ENCODE measurements around the gene CCDC86.

Gene CCDC86

DNA sequence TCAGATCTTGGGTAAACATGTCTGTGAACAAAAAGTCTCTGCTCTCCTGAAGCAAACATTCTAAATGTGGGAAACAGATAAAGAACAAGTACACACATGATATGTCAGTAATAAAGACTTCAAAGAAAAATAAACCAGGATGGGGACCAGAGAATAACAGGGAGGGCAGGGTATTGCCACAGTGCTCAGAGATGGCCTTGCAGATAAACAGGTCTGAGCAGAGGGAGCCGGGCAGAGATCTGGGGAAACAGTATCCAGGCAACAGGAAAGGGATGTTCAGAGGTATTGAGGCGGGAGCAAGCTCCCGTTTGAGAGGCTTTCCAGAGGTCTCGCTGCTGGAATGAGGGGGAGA is 2.9 kb downstream of the CCDC86 start:
- Histone ChIP-seq H3K9me3 (ENCODE audit: control insufficient read depth in 2 of 2, low read length in 2 of 2) (no peaks in the 10 kb centered on the region), H3K4me1 (ENCODE audit: control insufficient read depth, insufficient read depth, low read length) (peaks cover 35% of the 10 kb centered on the region), H3K4me3 (ENCODE audit: low read length in 2 of 2) (no peak overlapping the region), H3K27me3 (ENCODE audit: control insufficient read depth in 1 of 2, insufficient read depth in 2 of 2, low read length in 2 of 2) (no peaks in the 10 kb centered on the region), H3K27ac (ENCODE audit: low read length) (no peak overlapping the region), H3K36me3 (ENCODE audit: control insufficient read depth in 2 of 2, insufficient read depth in 2 of 2, low read length in 2 of 2) (peaks cover 0 to 18% of the 10 kb centered on the region in 2 donors), H3K9ac (ENCODE audit: low read length in 2 of 2) (peak overlapping the region; percentile 9 to 29)

DNA sequence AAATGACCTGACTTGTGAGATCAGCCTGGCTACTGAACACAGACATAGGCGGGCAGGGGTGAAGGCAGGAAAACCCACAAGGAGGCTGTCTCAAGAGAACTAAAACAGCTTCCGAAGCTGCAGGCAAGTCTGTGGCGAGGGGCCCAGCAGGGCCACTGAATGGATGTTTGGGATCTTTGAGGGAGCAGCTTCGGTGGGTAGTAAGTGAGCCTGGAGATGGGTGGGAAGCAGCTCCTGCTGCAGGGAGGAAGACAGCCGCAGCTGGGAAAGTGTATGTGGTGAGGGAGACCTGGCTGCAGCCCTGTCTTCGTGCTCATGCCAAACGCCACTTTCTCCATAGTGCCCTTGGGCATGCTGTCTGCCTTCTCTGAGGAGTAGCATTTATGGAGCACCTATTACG is 3.4 kb downstream of the CCDC86 start:
- H3K9ac ChIP-seq (ENCODE audit: low read length in 2 of 2): peak overlapping the region in 1 of 2 donors; percentile 29
- no peak overlapping the region for H3K27ac ChIP-seq (ENCODE audit: low read length)
- no peaks in the 10 kb centered on the region for H3K9me3 ChIP-seq (ENCODE audit: control insufficient read depth in 2 of 2, low read length in 2 of 2)
- no peak overlapping the region for H3K4me3 ChIP-seq (ENCODE audit: low read length in 2 of 2)
- H3K36me3 ChIP-seq (ENCODE audit: control insufficient read depth in 2 of 2, insufficient read depth in 2 of 2, low read length in 2 of 2): peaks cover under 1 to 23% of the 10 kb centered on the region in 2 donors
- H3K27me3 ChIP-seq (ENCODE audit: control insufficient read depth in 1 of 2, insufficient read depth in 2 of 2, low read length in 2 of 2): no peaks in the 10 kb centered on the region
- peaks cover 35% of the 10 kb centered on the region for H3K4me1 ChIP-seq (ENCODE audit: control insufficient read depth, insufficient read depth, low read length)

DNA sequence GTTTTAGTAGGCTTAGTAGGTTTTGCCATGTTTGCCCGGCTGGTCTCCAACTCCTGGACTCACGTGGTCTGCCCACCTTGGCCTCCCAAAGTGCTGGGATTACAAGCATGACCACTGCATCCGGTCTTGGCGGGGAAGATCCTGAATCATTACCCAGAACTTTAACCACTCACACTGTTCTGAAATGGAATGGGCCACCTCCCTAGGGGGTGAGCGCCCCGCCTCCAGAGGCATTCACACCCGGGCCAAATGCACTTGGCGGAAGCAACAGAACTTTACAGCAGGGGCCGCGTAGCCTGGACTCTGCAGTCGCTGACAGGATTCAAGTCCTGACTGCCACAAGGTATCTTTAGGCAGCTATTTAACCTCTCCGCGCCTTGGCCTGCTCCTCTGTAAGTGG is 5.4 kb downstream of the CCDC86 start:
- H3K36me3 ChIP-seq (ENCODE audit: control insufficient read depth in 2 of 2, insufficient read depth in 2 of 2, low read length in 2 of 2): peaks cover 8 to 38% of the 10 kb centered on the region in 2 donors
- H3K9me3 ChIP-seq (ENCODE audit: control insufficient read depth in 2 of 2, low read length in 2 of 2): no peaks in the 10 kb centered on the region
- no peak overlapping the region for H3K4me3 ChIP-seq (ENCODE audit: low read length in 2 of 2)
- no peaks in the 10 kb centered on the region for H3K27me3 ChIP-seq (ENCODE audit: control insufficient read depth in 1 of 2, insufficient read depth in 2 of 2, low read length in 2 of 2)
- H3K4me1 ChIP-seq (ENCODE audit: control insufficient read depth, insufficient read depth, low read length): peaks cover 20% of the 10 kb centered on the region
- H3K9ac ChIP-seq (ENCODE audit: low read length in 2 of 2): no peak overlapping the region
- no peak overlapping the region for H3K27ac ChIP-seq (ENCODE audit: low read length)

DNA sequence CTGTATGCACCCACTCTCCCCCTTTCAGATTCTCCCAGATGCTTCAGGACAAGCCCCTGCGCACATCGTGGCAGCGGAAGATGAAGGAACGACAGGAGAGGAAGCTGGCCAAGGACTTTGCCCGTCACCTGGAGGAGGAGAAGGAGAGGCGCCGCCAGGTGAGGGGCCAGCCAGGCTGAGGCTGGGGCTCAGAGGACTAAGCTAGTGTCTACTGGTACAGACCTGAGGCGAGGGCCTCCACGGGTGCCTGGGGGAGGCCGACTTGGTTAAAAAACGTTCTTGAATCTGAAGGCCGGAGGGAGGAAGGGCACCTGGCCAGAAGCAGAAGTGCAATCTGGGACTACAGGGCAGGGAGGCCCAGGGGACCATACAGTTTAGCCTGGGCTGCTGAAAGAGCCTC is 6.0 kb downstream of the CCDC86 start:
- Histone ChIP-seq H3K9me3 (ENCODE audit: control insufficient read depth in 2 of 2, low read length in 2 of 2) (no peaks in the 10 kb centered on the region), H3K4me1 (ENCODE audit: control insufficient read depth, insufficient read depth, low read length) (peaks cover 19% of the 10 kb centered on the region), H3K27ac (ENCODE audit: low read length) (no peak overlapping the region), H3K9ac (ENCODE audit: low read length in 2 of 2) (no peak overlapping the region), H3K27me3 (ENCODE audit: control insufficient read depth in 1 of 2, insufficient read depth in 2 of 2, low read length in 2 of 2) (no peaks in the 10 kb centered on the region), H3K36me3 (ENCODE audit: control insufficient read depth in 2 of 2, insufficient read depth in 2 of 2, low read length in 2 of 2) (peaks cover 8 to 38% of the 10 kb centered on the region in 2 donors), H3K4me3 (ENCODE audit: low read length in 2 of 2) (no peak overlapping the region)

DNA sequence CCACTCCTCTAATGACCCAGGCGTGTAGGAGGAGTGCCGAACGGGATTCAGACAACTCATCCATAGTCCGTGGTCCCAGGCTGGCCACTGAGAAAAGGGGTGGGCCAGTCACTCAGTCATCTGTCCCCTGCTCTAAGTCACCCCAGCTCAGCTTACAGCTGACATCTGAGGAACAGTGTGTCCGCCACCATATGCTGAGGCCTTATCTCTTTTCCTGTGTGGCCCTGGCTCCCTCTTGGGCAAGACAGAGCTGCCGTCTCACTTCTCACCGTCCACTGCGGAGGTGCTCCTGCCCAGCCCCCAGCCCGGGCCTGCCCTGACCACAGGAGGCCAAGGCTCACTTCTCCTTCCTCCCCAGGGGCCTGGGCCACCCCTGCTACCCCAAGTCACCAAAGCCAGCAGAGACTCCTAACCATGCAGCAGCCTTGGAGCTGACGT is 6.8 kb downstream of the CCDC86 start:
- H3K36me3 ChIP-seq (ENCODE audit: control insufficient read depth in 2 of 2, insufficient read depth in 2 of 2, low read length in 2 of 2): peaks cover 8 to 38% of the 10 kb centered on the region in 2 donors
- H3K9me3 ChIP-seq (ENCODE audit: control insufficient read depth in 2 of 2, low read length in 2 of 2): no peaks in the 10 kb centered on the region
- no peaks in the 10 kb centered on the region for H3K27me3 ChIP-seq (ENCODE audit: control insufficient read depth in 1 of 2, insufficient read depth in 2 of 2, low read length in 2 of 2)
- no peak overlapping the region for H3K4me3 ChIP-seq (ENCODE audit: low read length in 2 of 2)
- H3K4me1 ChIP-seq (ENCODE audit: control insufficient read depth, insufficient read depth, low read length): peaks cover 13% of the 10 kb centered on the region
- no peak overlapping the region for H3K9ac ChIP-seq (ENCODE audit: low read length in 2 of 2)
- no peak overlapping the region for H3K27ac ChIP-seq (ENCODE audit: low read length)

DNA sequence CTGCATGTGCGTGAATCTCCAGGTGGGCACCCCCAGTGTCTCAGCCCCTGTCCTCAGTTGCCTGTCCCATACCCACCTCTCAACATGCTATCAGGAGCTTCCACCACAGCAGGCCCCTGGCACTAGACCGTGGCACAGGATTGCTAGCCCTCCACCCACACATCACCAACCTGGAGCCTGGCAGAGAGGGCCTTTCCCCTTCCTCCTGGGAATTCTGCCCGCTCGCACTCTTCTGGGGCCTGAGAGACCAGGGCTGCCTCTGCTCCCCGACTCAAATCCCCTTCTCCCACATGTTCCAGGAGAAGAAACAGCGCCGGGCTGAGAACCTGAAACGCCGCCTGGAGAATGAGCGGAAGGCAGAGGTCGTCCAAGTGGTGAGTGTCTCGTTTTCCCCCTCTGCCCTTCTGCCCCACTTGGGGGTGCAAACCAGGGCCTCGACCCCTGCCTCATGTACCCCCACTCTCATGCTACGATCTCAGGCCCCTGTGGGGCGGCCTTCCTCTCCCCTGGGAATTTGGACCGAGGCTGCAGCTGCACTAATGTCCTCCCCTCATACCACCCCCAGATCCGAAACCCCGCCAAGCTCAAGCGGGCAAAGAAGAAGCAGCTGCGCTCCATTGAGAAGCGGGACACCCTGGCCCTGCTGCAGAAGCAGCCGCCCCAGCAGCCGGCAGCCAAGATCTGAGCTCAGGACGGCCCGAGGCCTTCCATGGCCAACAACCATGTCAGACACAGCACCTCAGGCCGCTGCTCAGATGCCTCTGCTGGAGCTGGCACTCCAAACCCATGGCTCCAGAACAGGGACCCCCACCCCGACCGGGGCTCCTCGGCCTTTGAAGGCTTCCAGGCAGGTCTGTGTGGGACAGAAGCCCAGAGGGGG is 8.0 kb downstream of the CCDC86 start:
- H3K9ac ChIP-seq (ENCODE audit: low read length in 2 of 2): no peak overlapping the region
- H3K36me3 ChIP-seq (ENCODE audit: control insufficient read depth in 2 of 2, insufficient read depth in 2 of 2, low read length in 2 of 2): peaks cover 8 to 38% of the 10 kb centered on the region in 2 donors

DNA sequence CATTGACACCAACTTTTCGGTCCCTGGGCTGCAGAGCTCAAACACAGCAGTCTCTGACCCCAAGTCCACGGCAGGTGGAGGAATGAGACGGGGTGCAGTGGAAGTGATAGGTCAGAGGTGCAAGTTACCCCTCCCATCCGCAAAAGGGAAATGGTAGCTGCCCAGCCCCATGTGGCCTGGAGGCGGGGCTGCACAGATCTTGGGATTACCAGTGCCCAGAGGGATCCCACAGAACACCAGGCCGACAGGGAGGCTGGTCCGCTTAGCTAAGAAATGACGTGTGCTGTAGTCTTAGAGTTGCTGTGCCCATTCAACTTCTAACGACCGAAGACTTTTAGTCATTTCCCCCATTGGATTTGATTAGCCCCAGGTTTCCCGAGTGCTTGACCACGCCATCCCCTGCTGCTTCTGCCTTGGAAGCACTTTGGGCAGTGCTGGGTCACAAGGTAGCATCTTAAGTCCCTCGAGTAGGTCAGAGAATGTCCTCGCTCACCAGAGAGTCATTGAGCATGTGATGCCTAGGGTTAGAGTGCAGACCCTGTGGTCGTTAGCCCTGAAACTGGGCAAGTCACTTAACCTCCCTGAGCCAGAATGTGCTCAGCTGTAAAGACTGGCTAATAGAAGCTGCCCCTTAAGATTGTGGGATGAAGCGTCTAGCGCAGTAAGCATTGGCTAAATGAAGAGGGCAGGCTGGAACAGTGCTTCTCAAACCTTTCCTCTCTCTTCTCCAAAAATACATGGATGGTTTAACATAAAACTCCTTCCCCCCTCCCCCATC is 9.6 kb downstream of the CCDC86 start:
- Histone ChIP-seq H3K36me3 (ENCODE audit: control insufficient read depth in 2 of 2, insufficient read depth in 2 of 2, low read length in 2 of 2) (peaks cover 8 to 38% of the 10 kb centered on the region in 2 donors), H3K9ac (ENCODE audit: low read length in 2 of 2) (no peak overlapping the region), H3K9me3 (ENCODE audit: control insufficient read depth in 2 of 2, low read length in 2 of 2) (no peaks in the 10 kb centered on the region), H3K4me1 (ENCODE audit: control insufficient read depth, insufficient read depth, low read length) (peaks cover 8% of the 10 kb centered on the region), H3K4me3 (ENCODE audit: low read length in 2 of 2) (no peak overlapping the region), H3K27ac (ENCODE audit: low read length) (no peak overlapping the region), H3K27me3 (ENCODE audit: control insufficient read depth in 1 of 2, insufficient read depth in 2 of 2, low read length in 2 of 2) (peaks cover 2% of the 10 kb centered on the region in 2 donors)

More for the DNA sequence above, 8.0 kb downstream of the CCDC86 start:
- Histone ChIP-seq H3K4me3 (ENCODE audit: low read length in 2 of 2) (no peak overlapping the region), H3K9me3 (ENCODE audit: control insufficient read depth in 2 of 2, low read length in 2 of 2) (no peaks in the 10 kb centered on the region), H3K4me1 (ENCODE audit: control insufficient read depth, insufficient read depth, low read length) (peaks cover 5% of the 10 kb centered on the region), H3K27ac (ENCODE audit: low read length) (no peak overlapping the region), H3K27me3 (ENCODE audit: control insufficient read depth in 1 of 2, insufficient read depth in 2 of 2, low read length in 2 of 2) (peaks cover 0 to 2% of the 10 kb centered on the region in 2 donors)

DNA sequence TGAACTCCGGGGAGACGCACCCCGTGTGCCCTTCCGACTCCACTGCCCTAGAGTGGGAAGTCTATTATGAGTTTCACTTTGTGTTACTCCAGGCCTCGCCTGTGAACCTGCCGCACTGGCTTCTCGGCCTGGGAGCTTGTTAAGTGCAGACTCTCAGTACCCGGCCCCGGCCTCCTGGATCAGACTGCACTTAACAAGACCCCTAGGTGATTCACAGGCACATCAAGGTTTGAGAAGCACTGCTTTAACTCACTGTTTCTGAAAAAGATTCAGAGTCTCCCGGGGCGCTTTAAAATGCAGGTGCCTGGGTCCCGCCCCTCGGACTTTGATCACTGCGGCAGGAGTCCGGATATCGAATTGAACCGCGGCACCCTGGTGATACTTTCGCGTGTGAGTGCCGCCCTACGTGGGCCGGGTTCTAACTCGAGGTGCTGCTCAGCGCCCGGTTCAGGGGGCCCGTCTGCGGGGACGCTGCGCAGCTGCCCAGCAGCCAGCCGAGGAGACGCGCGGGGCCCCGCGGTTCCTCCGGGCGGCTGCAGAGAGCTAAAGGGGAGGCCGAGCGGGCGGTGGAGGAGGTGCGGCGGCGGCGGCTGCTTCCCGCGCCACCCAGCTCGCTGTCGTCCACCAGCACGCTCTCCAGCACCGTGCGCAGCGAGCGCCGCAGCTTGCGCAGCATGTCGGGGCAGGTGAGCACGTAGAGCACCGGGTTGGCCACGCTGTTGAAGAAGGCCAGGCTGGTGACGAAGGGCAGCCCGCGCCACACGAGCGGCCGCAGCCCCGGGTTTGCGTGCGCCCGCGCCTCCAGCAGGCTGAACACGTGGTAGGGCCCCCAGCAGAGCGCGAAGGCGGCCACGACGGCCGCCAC is 10.4 kb downstream of the CCDC86 start:
- H3K27ac ChIP-seq (ENCODE audit: low read length): no peak overlapping the region
- no peak overlapping the region for H3K9ac ChIP-seq (ENCODE audit: low read length in 2 of 2)
- no peak overlapping the region for H3K4me3 ChIP-seq (ENCODE audit: low read length in 2 of 2)
- H3K27me3 ChIP-seq (ENCODE audit: control insufficient read depth in 1 of 2, insufficient read depth in 2 of 2, low read length in 2 of 2): peaks cover 2 to 4% of the 10 kb centered on the region in 2 donors
- H3K4me1 ChIP-seq (ENCODE audit: control insufficient read depth, insufficient read depth, low read length): peaks cover 8% of the 10 kb centered on the region
- no peaks in the 10 kb centered on the region for H3K9me3 ChIP-seq (ENCODE audit: control insufficient read depth in 2 of 2, low read length in 2 of 2)
- peaks cover 8 to 38% of the 10 kb centered on the region in 2 donors for H3K36me3 ChIP-seq (ENCODE audit: control insufficient read depth in 2 of 2, insufficient read depth in 2 of 2, low read length in 2 of 2)

DNA sequence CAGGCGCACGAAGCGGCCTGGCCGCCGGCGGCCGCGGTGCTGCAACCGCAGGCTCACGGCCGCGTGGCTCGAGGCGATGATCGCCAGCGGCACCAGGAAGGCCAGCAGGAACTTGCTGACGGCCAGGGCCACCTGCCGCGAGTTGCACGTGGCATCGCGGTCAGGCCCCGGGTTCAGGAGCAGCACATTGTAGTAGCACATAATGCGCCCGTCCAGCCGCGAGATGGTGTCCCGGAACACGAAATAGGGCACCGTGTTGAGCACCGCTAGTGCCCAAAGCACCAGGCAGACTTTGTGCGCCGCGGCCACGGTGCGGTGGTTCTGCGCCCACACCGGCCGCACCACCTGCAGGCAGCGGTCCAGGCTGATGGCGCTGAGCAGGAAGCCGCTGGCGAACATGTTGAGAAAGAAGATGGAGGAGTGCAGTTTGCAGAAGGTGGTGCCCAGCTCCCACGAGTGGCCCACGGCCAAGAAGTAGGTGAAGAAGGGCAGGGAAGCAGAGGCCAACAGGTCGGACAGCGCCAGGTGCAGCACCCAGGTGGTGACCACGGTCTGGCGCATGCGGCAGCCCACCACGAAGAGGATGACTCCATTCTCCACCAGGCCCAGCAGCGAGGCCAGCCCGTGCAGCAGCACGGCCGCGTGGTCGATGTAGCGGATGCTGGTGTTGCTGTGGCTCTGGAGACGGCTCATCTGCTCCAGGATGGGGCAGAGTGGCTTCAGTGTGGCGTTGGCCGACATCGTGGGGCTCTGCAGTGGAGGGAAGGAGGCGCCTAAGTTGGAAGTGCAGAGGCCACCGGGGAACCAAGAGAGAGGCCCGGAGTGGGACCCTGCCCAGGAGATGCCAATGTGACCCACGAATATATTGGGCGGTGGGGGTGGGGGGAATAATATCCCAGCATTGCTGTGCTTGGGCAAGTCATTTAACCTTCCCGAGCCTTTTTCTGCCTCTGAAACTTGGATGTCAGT is 11.4 kb downstream of the CCDC86 start:
- no peak overlapping the region for H3K9ac ChIP-seq (ENCODE audit: low read length in 2 of 2)
- H3K27ac ChIP-seq (ENCODE audit: low read length): no peak overlapping the region

More for the DNA sequence above, 11.4 kb downstream of the CCDC86 start:
- H3K9me3 ChIP-seq (ENCODE audit: control insufficient read depth in 2 of 2, low read length in 2 of 2): no peaks in the 10 kb centered on the region
- peaks cover 2 to 4% of the 10 kb centered on the region in 2 donors for H3K27me3 ChIP-seq (ENCODE audit: control insufficient read depth in 1 of 2, insufficient read depth in 2 of 2, low read length in 2 of 2)
- H3K4me3 ChIP-seq (ENCODE audit: low read length in 2 of 2): no peak overlapping the region
- H3K4me1 ChIP-seq (ENCODE audit: control insufficient read depth, insufficient read depth, low read length): peaks cover 8% of the 10 kb centered on the region
- H3K36me3 ChIP-seq (ENCODE audit: control insufficient read depth in 2 of 2, insufficient read depth in 2 of 2, low read length in 2 of 2): peaks cover 8 to 32% of the 10 kb centered on the region in 2 donors

All from stomach smooth muscle (tissue), 2 donors.